Measurements from ENCODE around the gene KCNJ10.

The KCNJ10 gene

GRCh38 chr1:159949981-159950381, 120.0 kb downstream of the KCNJ10 start:
- Histone ChIP-seq H3K4me3 (ENCODE audit: low read length) (no peak overlapping the region), H4K20me1 (ENCODE audit: insufficient read depth, low read length) (no peaks in the 10 kb centered on the region), H3K9ac (ENCODE audit: low read length) (no peak overlapping the region), H3K4me1 (ENCODE audit: low read length) (peaks cover 21% of the 10 kb centered on the region), H3K27me3 (ENCODE audit: low read depth, low read length) (peaks cover 14% of the 10 kb centered on the region; the same call in 1 of the 2 replicates), H3K9me3 (ENCODE audit: insufficient read depth, low read length) (no peaks in the 10 kb centered on the region), H3K4me2 (ENCODE audit: low read length) (no peak overlapping the region), H2AFZ (ENCODE audit: low read depth, low read length) (no peak overlapping the region), H3K27ac (ENCODE audit: low read length) (no peak overlapping the region), H3K36me3 (replicated peaks; ENCODE audit: low read depth, low read length) (no peaks in the 10 kb centered on the region), H3K79me2 (ENCODE audit: low read length) (no peaks in the 10 kb centered on the region)
- TF ChIP-seq EZH2phosphoT487 (IDR thresholded peaks at IDR 0.05; ENCODE audit: low read depth) = no peak
- TF ChIP-seq, protein P1, sequence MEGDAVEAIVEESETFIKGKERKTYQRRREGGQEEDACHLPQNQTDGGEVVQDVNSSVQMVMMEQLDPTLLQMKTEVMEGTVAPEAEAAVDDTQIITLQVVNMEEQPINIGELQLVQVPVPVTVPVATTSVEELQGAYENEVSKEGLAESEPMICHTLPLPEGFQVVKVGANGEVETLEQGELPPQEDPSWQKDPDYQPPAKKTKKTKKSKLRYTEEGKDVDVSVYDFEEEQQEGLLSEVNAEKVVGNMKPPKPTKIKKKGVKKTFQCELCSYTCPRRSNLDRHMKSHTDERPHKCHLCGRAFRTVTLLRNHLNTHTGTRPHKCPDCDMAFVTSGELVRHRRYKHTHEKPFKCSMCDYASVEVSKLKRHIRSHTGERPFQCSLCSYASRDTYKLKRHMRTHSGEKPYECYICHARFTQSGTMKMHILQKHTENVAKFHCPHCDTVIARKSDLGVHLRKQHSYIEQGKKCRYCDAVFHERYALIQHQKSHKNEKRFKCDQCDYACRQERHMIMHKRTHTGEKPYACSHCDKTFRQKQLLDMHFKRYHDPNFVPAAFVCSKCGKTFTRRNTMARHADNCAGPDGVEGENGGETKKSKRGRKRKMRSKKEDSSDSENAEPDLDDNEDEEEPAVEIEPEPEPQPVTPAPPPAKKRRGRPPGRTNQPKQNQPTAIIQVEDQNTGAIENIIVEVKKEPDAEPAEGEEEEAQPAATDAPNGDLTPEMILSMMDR (IDR thresholded peaks at IDR 0.05; ENCODE audit: low read depth, low read length) = no peak

DNA sequence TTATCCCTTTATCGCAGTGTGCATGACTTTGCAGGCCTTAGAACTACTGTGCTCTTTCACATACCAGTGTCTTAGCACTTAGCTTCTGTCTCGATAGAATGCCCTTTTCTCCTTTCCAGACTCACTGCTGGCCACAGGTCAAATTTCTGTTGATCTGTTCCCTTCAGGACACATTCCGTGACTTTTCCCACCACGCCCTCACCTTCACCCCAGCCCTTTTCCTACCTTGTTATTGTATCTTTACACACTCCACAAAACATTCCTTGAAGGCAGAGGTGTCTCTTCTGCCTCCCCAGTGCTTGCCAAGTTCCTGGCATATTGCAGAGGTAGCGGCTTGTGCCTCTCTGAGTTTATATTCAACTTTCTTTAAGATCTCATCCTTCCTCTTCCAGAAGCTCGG, 120.8 kb downstream of the KCNJ10 start:
- H3K36me3 ChIP-seq (replicated peaks; ENCODE audit: low read depth, low read length) = no peaks in the 10 kb centered on the region
- TF ChIP-seq, protein P1 (IDR thresholded peaks at IDR 0.05; ENCODE audit: low read depth, low read length) = no peak
- no peak for TF ChIP-seq EZH2phosphoT487 (IDR thresholded peaks at IDR 0.05; ENCODE audit: low read depth)
- peaks cover 24% of the 10 kb centered on the region for H3K4me1 ChIP-seq (ENCODE audit: low read length)

More for the DNA sequence above, 120.8 kb downstream of the KCNJ10 start:
- Histone ChIP-seq H2AFZ (ENCODE audit: low read depth, low read length) (no peak overlapping the region), H3K27me3 (ENCODE audit: low read depth, low read length) (peaks cover 21% of the 10 kb centered on the region; the same call in 1 of the 2 replicates), H3K9ac (ENCODE audit: low read length) (no peak overlapping the region), H3K27ac (ENCODE audit: low read length) (no peak overlapping the region), H3K4me2 (ENCODE audit: low read length) (no peak overlapping the region), H4K20me1 (ENCODE audit: insufficient read depth, low read length) (no peaks in the 10 kb centered on the region), H3K4me3 (ENCODE audit: low read length) (no peak overlapping the region), H3K79me2 (ENCODE audit: low read length) (no peaks in the 10 kb centered on the region), H3K9me3 (ENCODE audit: insufficient read depth, low read length) (no peaks in the 10 kb centered on the region)

Measured in OCI-LY3 (cell line).